Fibroblast of upper back skin (primary cell): ENCODE measurements around the gene L3MBTL4.
A peak's percentile ranks its signal among the peaks of the same experiment; 100 is the strongest.

Source experiments
- DNase-seq: peaks from one replicate; pipeline ENCODE4 v3.0.0-alpha.2; 2013

The L3MBTL4 gene

DNA sequence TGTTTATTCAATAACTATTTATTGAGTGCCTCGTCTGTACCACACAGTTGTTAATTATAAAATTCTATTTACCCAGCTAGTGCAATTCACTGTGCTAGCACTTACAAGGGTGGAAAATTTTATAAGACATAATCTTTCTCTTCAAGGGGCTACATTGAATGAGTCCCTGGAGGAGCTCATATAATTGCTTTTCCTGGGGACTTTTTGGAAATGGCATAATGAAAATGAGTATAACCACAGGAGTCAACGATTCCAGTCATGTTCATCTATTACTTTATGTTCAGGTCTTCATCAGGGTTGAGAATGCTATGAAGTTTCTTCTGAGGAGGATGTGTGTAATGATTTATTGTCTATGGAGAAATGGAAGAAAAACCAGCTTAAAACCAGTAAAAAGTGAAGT is 466.5 kb downstream of the L3MBTL4 start:
- no peak for DNase-seq

- no peak for DNase-seq
Measured at GRCh38 chr18:5944448-5944847, 470.3 kb downstream of the L3MBTL4 start.

DNA sequence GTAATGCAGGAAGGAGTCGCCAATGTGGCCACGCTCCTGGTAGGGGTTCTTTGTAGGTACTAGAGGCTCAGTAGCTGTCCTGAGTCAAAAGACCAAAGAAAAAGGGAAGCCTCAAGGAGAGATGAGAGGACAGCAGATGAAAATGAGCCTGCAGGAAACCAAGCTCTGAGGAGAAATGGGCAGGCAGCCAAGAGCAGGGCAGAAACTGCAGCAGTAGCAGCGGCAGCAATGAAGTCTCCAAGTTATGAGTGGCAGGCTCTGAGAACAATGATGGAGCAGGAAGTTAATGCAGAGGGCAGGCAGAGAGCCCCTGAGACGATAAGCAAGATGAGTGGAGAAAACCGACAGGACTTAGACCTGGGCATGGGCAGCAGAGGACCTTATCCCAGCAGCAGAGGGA is 471.2 kb downstream of the L3MBTL4 start:
- DNase-seq: peak; percentile 17

DNA sequence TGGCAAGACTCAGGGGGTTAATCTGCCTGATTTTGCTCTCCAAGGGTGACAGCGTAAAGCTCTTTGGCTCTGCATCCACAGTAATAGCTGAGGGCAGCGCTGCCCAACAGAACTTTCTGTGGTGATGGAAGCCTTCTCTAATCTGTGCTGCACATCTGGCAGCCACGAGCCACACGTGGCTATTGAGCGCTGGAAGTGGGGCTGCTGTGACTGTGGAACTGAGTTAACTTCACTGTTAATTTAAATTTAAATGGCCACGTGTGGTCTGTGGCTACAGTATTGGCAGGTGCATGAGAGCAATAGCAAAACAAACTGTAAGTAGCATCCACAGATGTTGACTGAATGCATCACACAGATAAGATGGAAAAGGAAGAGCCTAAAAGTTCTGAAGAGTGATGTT is 472.1 kb downstream of the L3MBTL4 start:
- DNase-seq: no peak

- no peak for DNase-seq
Measured at GRCh38 chr18:5941890-5942289, 472.8 kb downstream of the L3MBTL4 start.

GRCh38 chr18:5939801-5940667 is 474.7 kb downstream of the L3MBTL4 start:
- DNase-seq: no peak

GRCh38 chr18:5937795-5938194 is 476.9 kb downstream of the L3MBTL4 start:
- no peak for DNase-seq

- DNase-seq: no peak
Measured at GRCh38 chr18:5937121-5937520, 477.6 kb downstream of the L3MBTL4 start.

GRCh38 chr18:5930789-5931188 is 483.9 kb downstream of the L3MBTL4 start:
- no peak for DNase-seq

DNA sequence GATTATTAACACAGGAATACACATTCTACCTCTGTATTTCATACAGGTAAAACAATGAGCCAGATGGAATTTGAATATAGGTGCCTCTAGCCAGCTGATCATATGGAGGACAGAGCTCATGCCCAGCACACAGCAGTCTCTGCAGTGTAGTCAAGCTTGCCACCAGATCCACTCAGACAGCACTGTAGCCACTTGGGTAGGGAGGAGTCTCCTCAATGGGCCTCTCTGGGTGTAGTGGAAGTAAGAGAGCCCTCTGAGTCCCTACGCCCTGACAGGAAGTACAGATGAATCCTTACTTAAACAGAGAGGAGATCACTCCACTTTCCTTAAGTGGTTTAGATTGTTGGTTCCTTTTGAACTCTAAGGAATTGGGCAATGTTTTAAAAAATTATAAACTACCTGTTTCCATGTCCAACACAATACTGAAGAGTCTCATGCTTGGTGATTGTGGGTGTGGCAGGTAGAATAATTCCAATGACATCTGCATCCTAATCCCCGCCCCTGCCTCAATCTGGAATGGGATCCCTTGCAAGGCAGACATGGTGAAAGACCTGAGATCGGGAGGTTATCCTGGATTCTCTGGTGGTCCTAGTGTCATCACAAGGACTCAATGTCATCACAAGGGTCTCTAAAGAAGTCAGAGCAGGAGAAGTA is 496.4 kb downstream of the L3MBTL4 start:
- no peak for DNase-seq

DNA sequence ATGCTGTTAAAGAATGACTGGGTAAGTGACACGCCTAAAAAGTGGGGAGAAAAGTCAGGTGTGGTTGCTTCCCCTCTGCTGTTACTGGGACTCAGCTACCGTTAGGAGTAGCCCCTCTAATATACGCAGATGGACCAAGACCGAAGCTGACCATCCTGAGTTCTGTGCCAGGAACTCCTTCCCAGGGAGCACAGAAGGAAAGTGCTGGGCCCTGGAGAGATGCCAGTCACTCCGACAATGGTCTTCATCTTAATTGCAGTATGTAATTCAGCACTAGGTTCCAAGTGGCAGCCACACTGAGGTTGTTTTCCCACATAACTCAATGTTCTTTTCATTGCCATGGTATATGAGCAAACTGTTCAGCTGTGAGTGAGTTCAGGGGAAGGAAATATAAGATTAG is 499.8 kb downstream of the L3MBTL4 start:
- DNase-seq: no peak

DNA sequence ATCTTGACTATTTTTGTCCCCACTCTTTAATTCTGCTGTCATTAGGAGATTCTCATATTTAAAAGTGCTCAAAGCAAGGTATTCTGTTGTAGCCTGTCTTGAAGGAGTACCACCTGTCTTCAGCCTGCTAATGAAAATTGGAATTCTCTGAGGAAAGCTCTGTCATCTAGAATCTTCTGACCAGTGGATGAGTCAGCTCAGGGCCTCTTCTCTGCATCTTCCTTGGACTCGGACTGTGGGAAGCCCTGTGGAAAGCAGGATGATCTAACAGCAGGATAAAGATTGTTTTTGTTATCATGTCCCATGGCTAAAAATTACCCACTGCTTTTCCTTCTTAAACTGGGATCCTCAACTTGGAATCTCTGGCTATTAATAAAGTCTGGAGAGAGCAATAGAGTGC is 500.7 kb downstream of the L3MBTL4 start:
- DNase-seq: no peak

DNA sequence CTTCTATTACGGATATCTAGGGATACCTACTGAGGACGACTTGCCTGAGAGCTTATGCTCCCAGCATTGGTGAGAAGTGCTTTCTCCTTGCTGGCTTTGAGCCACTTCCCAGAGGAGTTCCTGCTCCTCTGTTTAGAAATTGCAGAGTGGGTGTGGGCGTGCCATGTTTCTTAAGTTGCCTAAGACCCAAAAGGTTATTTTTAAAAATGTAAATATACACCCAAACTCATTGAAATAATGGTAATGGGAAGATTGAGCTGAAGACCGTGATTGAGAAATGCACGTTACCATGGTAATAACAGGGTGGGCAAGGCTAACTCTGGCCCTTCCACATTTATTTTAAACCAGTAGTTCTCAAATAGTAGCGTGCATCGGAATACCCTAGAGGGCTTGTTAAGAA is 502.1 kb downstream of the L3MBTL4 start:
- no peak for DNase-seq

GRCh38 chr18:5909125-5909524 is 505.6 kb downstream of the L3MBTL4 start:
- no peak for DNase-seq
